GM19025 (cell line): ENCODE data around the gene PEX14.
"Not testable (repeated sequence)": the region's sequence is repeated elsewhere in the genome, so short reads cannot be mapped to it uniquely, and the experiment has no call there.

ENCODE experiments used
- ATAC-seq: cut with Tn5 transposase; IDR thresholded peaks from one replicate; pipeline ENCODE4 v1.9.1; 2021; ENCODE audit warnings: mild to moderate bottlenecking, low read depth, moderate library complexity; ENCODE audit not compliant: unreplicated experiment

The PEX14 gene

DNA sequence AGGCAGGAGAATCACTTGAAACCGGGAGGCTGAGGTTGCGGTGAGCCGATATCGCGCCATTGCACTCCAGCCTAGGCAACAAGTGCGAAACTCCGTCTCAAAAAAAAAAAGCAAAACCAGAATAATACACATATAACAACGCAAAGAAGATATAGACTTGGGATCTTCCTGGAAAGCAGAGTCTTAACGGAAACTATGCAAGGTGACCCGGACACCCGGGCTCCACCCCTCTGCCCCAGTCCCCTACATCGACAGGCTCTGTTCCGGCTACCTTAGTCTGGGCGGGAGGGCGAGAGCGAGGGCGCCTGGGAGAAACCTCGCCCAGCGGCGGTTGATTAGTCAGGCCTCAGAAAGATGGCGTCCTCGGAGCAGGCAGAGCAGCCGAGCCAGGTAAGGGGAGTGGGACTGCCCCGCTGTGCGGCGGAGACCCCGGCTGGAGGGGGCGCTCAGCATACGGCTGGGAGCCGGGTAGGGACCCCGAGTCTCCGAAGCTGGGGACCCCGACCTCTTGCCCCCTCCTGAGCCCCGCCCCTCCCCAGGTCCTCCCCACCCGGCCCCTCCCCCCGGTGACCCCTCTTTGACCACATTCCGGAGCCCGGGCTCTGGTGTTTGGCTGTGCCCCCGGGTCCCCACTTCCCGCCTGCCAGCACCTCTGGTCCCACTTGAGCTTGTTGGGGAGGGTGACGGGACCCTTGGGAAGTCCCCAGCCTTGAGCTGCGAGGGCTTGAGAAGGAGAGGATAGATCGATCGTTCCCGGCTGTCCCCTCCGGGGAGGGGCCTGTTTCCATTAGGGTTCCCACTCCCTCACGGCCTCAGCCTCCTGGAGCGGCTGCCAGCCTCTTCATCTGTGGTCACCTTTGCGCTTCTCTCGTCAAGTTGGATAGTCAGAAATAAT is at the start of gene PEX14:
TSS of gene PEX14 (plus strand) at position 338 of the 895 bp plus-strand sequence. CDS start at position 355, 17 bp downstream.
- ATAC-seq = peak; percentile 65

- ATAC-seq = not testable (repeated sequence)
These were observed 48.8 kb upstream of the PEX14 start for GRCh38 chr1:10425826-10426534.

DNA sequence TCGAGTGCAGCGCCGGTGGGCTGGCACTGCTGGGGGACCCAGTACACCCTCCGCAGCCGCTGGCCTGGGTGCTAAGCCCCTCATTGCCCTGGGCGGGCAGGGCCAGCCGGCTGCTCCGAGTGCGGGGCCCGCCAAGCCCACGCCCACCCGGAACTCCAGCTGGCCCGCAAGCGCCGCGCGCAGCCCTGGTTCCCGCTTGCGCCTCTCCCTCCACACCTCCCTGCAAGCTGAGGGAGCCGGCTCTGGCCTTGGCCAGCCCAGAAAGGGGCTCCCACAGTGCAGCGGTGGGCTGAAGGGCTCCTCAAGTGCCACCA is 48.3 kb upstream of the PEX14 start:
- not testable (repeated sequence) for ATAC-seq

GRCh38 chr1:10428984-10429383 is 45.8 kb upstream of the PEX14 start:
- no peak for ATAC-seq

GRCh38 chr1:10429868-10430215 is 44.9 kb upstream of the PEX14 start:
- ATAC-seq = peak; percentile 11

DNA sequence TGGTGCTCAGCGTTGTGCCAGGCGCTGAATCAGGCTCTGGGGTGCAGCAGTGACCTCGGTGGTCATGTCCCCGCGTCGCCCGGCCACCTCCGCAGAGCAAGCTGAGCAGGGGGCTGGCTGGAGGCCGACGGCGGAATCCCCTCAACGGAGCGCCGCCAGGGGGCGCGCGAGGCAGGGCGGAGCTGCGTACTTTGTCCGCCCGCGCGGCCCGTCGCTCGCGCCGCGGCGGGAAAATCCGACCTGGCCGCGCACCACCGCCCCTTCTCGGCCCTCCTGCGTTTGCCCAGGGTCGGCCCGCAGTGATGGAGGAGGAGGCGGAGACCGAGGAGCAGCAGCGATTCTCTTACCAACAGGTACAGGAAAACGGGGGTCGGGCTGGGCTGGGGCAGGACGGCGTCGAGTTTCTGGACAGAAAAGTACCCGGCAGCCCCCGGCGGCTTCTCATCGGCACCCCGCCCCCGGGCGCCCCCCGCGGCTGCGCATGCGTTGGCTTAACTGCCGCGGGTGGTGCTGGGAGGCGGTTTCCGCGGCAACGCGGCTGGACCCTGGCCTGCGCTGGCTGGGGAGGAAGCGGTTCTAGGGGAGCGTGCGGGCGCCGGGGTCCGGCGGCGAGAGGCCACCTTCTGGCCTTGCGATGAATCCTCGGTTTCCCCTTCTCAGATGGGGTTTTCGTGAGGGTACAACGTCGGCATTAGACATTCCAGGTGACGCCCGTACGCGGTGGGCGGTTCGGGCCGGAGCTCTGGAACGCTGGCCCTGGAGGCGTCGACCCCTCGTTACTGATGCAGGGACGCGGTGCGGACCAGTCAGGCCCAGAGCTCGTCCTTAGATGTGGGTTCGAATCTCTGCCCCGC is 44.3 kb upstream of the PEX14 start, which contains the start of gene CENPS:
TSS of gene CENPS (plus strand) at position 218 of the 854 bp plus-strand sequence. CDS start at position 303, 85 bp downstream.
- ATAC-seq = peak; percentile 70

- ATAC-seq = no peak
These were observed 43.5 kb upstream of the PEX14 start for GRCh38 chr1:10431070-10431730.

DNA sequence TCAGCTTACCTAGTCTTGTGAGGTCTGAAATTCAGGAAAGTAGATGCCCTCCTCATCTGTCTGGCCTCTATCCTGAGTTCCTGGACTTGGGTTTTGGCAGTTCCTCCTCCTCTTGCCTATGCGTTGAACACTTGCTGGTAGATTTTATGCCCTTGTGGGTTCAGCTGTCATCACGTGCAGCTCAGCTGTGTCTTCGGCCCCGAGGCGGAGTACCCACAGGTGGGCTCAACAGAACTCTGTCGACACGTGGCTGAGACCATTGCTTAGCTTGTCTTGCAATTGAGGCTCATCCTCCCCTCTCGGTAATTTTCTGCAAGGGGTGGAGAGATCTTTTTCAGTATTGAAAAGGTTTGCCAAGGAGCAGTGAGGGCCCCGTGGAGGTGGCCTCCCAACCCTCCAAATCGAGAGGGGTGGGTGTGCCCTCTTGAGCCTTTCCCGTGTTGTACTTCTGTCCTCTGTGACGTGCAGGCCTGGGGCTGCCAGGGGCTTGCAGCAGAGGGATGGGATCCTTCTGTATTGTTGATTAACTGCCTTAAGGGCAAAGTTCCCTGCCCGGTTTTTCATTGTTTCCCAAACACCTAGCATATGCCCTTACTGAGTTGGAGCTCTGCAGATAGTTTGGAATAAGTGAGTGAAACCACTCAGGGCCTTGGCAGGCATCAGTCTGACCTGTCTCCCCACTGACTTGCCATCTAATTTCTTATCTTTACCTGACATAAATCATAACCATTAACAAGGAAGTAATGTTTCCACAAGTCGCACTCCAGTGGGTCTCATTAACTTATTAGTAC is 41.6 kb upstream of the PEX14 start:
- ATAC-seq = no peak

DNA sequence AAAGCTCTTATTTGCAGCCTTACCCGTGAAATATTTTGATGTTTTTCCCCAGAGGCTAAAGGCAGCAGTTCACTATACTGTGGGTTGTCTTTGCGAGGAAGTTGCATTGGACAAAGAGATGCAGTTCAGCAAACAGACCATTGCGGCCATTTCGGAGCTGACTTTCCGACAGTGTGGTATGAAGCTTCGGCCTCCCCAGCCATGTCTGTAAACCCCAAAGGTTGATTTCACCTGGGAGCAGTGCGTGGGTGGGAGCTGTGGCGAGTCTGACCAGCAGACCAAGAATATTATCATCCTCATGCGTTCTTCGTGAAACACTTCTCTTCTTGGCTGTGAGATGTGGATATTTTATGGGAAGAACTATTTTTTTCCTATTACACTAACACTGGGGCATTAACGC is 41.0 kb upstream of the PEX14 start:
- ATAC-seq = no peak

DNA sequence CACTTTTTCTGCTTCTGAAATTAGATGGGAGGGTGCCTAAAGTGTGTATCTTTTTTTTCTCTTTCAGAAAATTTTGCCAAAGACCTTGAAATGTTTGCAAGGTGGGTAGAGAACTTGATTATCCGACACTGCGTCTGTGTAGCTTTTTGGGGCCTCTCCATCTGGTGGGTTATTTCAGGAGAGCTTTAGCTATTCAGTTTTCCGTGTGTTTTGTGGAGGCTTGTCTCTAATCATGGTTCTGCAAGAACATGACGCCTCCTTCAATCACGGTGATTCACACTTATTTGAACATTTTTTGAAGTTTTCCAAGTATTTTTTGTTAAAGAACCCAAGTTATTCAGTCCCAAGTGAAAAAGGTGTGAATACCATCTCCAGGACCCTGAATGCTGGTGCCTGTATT is 40.2 kb upstream of the PEX14 start:
- ATAC-seq = no peak

- ATAC-seq = no peak
These were observed 37.7 kb upstream of the PEX14 start for GRCh38 chr1:10437052-10437451.

DNA sequence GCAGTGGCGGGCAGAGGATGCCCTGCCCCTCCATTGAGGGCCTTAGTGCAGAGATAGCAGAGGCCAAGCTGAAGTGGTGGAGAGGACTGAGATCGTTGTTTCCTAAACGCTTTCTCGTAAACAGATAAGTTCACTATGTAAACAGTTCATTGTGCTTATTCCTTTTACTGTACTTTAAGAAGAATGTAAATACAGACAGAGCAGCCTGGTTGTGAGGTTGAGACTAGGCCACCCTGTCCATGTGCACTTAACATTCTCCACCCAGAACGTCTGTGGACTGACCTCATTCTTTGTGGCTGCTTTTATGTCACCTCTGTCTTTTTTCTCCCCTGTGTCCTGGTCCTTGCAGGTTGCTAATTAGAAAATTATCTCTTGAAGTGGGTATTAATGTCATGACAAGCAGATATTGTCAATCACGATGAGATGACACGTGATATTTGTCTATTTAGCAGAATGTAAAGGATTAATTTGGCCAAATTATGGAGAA is 36.0 kb upstream of the PEX14 start:
- no peak for ATAC-seq

GRCh38 chr1:10440305-10440704 is 34.4 kb upstream of the PEX14 start:
- ATAC-seq = no peak

- no peak for ATAC-seq
These were observed 34.0 kb upstream of the PEX14 start for GRCh38 chr1:10440794-10441193.

GRCh38 chr1:10444248-10444647 is 30.5 kb upstream of the PEX14 start:
- ATAC-seq = no peak

- no peak for ATAC-seq
These were observed 29.9 kb upstream of the PEX14 start for GRCh38 chr1:10444795-10445397.

DNA sequence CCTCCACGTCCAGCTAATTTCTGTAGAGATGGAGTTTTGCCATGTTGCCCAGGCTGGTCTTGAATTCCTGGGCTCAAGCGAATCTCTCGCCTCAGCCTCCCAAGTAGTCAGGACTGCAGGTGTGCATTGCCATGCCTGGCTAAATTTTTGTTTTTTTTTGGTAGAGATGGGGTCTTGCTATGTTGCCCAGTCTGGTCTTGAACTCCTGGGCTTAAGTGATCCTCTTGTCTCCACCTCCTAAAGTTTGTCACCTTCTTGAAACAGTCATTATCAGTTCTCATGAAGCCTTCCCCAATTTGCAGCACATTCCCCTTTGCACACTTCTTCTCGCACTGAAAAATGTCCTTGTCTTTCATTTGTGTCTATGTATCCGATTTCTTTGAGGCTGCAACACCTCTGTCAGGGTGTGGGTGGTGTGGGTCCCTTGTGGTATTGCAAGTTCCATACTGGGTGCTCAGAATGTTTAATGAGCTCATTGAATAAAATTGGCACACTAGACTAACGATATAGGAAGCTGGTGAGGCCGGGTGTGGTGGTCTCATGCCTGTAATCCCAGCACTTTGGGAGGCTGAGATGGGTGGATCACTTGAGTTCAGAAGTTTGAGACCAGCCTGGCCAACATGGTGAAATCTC is 27.8 kb upstream of the PEX14 start:
- no peak for ATAC-seq

GRCh38 chr1:10449751-10450150 is 25.0 kb upstream of the PEX14 start, which contains the start of gene CORT:
Gene CORT, plus strand, starts transcription at chr1:10450031. Its CDS starts 193 bp downstream, at chr1:10450224.
- no peak for ATAC-seq
